CD4-positive, alpha-beta T cell treated with Interferon alpha-2 for 1 hour (primary cell): ENCODE measurements around the gene NCDN.

Experiments
- DNase-seq, 2 donors: peaks; one replicate each; pipeline ENCODE4 v3.0.0-alpha.2; 2020 to 2022

The NCDN gene

GRCh38 chr1:35594005-35594760, 36.6 kb downstream of the NCDN start:
- no peak for DNase-seq

- no peak for DNase-seq
Observed at GRCh38 chr1:35595684-35596083, 38.1 kb downstream of the NCDN start.

- DNase-seq, result no peak
Observed at GRCh38 chr1:35597870-35598269, 40.3 kb downstream of the NCDN start.

GRCh38 chr1:35598895-35599294, 41.3 kb downstream of the NCDN start:
- DNase-seq, result no peak

GRCh38 chr1:35599411-35599810, 41.8 kb downstream of the NCDN start:
- DNase-seq, result no peak

GRCh38 chr1:35600593-35600992, 43.0 kb downstream of the NCDN start:
- DNase-seq, result no peak

GRCh38 chr1:35603468-35603867, 45.9 kb downstream of the NCDN start:
- no peak for DNase-seq

GRCh38 chr1:35603941-35604340, 46.3 kb downstream of the NCDN start:
- no peak for DNase-seq

GRCh38 chr1:35605071-35605866, 47.7 kb downstream of the NCDN start:
- no peak for DNase-seq

GRCh38 chr1:35605867-35606182, 48.2 kb downstream of the NCDN start:
- DNase-seq, result no peak

- no peak for DNase-seq
Observed at GRCh38 chr1:35611655-35612054, 54.1 kb downstream of the NCDN start.

- no peak for DNase-seq
Observed at GRCh38 chr1:35615440-35615839, 57.8 kb downstream of the NCDN start.
